Osteoblast (primary cell): ENCODE results near the gene PRCP. TPM values are rescaled to one million over a fixed set of nuclear protein-coding genes. Genes with fewer than 3 reads are reported as not detected.

ENCODE experiments used
- DNase-seq: peaks from one replicate; pipeline ENCODE4 v3.0.0; 2011; ENCODE audit warnings: low spot score, mixed read lengths; ENCODE audit not compliant: insufficient read length; ENCODE audit errors: missing footprints
- H2AFZ ChIP-seq: 2 replicates; pipeline ENCODE4 v1.6.0; 2011; ENCODE audit warnings: mild to moderate bottlenecking, low read length
- H3K27ac ChIP-seq: 2 replicates; pipeline ENCODE4 v1.5.1; 2011; ENCODE audit warnings: mild to moderate bottlenecking, low read depth, low read length, moderate library complexity
- H3K27me3 ChIP-seq: 2 replicates; pipeline ENCODE4 v1.6.0; 2012; ENCODE audit warnings: mild to moderate bottlenecking, control low read depth, inconsistent platforms, low read length, moderate library complexity; ENCODE audit not compliant: insufficient read depth
- H3K36me3 ChIP-seq: 2 replicates; pipeline ENCODE4 v1.5.1; 2011; ENCODE audit warnings: mild to moderate bottlenecking, low read length, control low read depth, moderate library complexity; ENCODE audit not compliant: insufficient read depth
- H3K4me1 ChIP-seq: 2 replicates; pipeline ENCODE4 v1.5.1; 2011; ENCODE audit warnings: mild to moderate bottlenecking, low read length, control low read depth, moderate library complexity; ENCODE audit not compliant: insufficient read depth
- H3K4me2 ChIP-seq: 2 replicates; pipeline ENCODE4 v1.6.0; 2011; ENCODE audit warnings: mild to moderate bottlenecking, low read length; ENCODE audit not compliant: insufficient read depth
- H3K4me3 ChIP-seq: fragments of 200-600 bp; sonication (generic); 3 replicates; pipeline ENCODE4 v1.5.1; 2012; ENCODE audit warnings: mild to moderate bottlenecking, low read length, inconsistent platforms; ENCODE audit not compliant: insufficient read depth
- H3K79me2 ChIP-seq: 2 replicates; pipeline ENCODE4 v1.6.0; 2012; ENCODE audit warnings: mild to moderate bottlenecking, low read length, control low read depth, inconsistent platforms; ENCODE audit not compliant: insufficient read depth
- H3K9me3 ChIP-seq: 2 replicates; pipeline ENCODE4 v1.5.1; 2011; ENCODE audit warnings: low read depth, low read length, control low read depth
- H4K20me1 ChIP-seq: 2 replicates; pipeline ENCODE4 v1.6.0; 2012; ENCODE audit warnings: mild to moderate bottlenecking, low read length, control low read depth; ENCODE audit not compliant: insufficient read depth
- total RNA-seq: library from RNA; depleted of rRNA; stranded (reverse); fragments of >200 nt; gene quantifications from 2 replicates; pipeline ENCODE4 v1.2.3, GENCODE V29; 2012
- TF ChIP-seq, protein P1 (sequence below): IDR thresholded peaks from 2 replicates; pipeline ENCODE4 v1.5.1; 2011; ENCODE audit warnings: mild to moderate bottlenecking, low read depth, low read length, moderate library complexity; ENCODE audit errors: extremely low read depth

The PRCP gene
- total RNA-seq, 1 donor, result 52.5 TPM

- TF ChIP-seq, protein P1, sequence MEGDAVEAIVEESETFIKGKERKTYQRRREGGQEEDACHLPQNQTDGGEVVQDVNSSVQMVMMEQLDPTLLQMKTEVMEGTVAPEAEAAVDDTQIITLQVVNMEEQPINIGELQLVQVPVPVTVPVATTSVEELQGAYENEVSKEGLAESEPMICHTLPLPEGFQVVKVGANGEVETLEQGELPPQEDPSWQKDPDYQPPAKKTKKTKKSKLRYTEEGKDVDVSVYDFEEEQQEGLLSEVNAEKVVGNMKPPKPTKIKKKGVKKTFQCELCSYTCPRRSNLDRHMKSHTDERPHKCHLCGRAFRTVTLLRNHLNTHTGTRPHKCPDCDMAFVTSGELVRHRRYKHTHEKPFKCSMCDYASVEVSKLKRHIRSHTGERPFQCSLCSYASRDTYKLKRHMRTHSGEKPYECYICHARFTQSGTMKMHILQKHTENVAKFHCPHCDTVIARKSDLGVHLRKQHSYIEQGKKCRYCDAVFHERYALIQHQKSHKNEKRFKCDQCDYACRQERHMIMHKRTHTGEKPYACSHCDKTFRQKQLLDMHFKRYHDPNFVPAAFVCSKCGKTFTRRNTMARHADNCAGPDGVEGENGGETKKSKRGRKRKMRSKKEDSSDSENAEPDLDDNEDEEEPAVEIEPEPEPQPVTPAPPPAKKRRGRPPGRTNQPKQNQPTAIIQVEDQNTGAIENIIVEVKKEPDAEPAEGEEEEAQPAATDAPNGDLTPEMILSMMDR, result no peak
- no peak overlapping the region for H3K4me3 ChIP-seq
- H3K4me2 ChIP-seq, result no peak overlapping the region
- H3K27ac ChIP-seq, result no peak overlapping the region
- H4K20me1 ChIP-seq, result no peaks in the 10 kb centered on the region
- no peak for DNase-seq
- H3K36me3 ChIP-seq, result no peaks in the 10 kb centered on the region
- H3K9me3 ChIP-seq, result no peaks in the 10 kb centered on the region
- no peaks in the 10 kb centered on the region for H3K79me2 ChIP-seq
- no peaks in the 10 kb centered on the region for H3K4me1 ChIP-seq
- H3K27me3 ChIP-seq, result no peaks in the 10 kb centered on the region
- no peak overlapping the region for H2AFZ ChIP-seq
Observed at GRCh38 chr11:82828472-82828871, 71.8 kb downstream of the PRCP start.

GRCh38 chr11:82826526-82826925 is 73.7 kb downstream of the PRCP start:
- Histone ChIP-seq H3K4me2 (no peak overlapping the region), H4K20me1 (no peaks in the 10 kb centered on the region), H2AFZ (no peak overlapping the region), H3K9me3 (no peaks in the 10 kb centered on the region), H3K36me3 (no peaks in the 10 kb centered on the region), H3K27me3 (no peaks in the 10 kb centered on the region), H3K4me3 (no peak overlapping the region), H3K27ac (no peak overlapping the region), H3K79me2 (no peaks in the 10 kb centered on the region), H3K4me1 (no peaks in the 10 kb centered on the region)
- TF ChIP-seq, protein P1, result no peak
- DNase-seq, result no peak

DNA sequence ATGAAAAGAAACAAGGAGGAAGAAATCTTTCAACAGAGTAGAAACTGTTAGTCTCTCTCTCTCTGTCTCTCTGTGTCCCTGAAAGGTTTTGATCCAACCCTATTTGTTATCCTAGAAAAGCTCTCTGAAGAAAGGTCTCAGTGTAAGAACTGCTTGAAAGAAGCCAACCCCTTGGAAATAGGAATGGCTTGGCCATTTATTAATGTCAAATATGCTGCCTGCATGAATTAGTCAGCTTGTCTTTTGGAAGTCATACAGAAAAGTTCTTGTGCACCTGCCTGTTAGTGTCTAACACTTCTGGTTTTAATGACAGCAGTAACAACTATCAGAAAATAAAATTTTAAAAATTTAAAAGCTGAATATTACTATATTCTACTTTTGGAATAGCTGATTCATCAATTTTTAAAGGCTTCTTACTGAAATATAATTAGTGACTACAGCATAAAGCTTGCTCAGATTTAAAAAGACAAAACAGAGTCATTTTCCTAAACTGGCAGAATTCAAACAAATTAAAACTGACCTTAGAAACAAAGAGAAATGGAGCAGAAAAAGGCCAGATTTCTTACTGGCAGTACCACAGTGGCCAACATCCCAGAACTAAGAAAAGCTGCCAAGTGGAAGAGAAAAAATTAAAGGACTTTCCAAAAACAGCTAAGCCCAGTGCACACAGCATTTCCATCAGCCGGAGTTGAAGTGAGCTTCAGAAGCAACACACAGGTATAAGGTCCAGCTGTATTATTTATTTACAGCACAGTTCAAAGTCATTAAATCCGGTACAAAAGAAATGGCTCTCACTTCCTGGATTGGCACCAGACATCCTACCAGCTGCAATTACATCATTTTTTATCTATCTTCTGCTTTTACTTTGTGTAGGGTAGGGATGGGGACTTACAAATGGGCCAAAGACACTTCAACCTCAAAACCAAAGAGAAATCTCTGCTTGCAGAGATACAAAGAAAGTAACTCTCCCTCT is 76.3 kb downstream of the PRCP start:
- Histone ChIP-seq H3K36me3 (no peaks in the 10 kb centered on the region), H3K27me3 (no peaks in the 10 kb centered on the region), H2AFZ (no peak overlapping the region), H3K9me3 (no peaks in the 10 kb centered on the region), H3K4me1 (no peaks in the 10 kb centered on the region), H3K27ac (no peak overlapping the region), H4K20me1 (no peaks in the 10 kb centered on the region), H3K4me3 (no peak overlapping the region), H3K79me2 (no peaks in the 10 kb centered on the region), H3K4me2 (no peak overlapping the region)
- no peak for DNase-seq
- TF ChIP-seq, protein P1, result no peak

DNA sequence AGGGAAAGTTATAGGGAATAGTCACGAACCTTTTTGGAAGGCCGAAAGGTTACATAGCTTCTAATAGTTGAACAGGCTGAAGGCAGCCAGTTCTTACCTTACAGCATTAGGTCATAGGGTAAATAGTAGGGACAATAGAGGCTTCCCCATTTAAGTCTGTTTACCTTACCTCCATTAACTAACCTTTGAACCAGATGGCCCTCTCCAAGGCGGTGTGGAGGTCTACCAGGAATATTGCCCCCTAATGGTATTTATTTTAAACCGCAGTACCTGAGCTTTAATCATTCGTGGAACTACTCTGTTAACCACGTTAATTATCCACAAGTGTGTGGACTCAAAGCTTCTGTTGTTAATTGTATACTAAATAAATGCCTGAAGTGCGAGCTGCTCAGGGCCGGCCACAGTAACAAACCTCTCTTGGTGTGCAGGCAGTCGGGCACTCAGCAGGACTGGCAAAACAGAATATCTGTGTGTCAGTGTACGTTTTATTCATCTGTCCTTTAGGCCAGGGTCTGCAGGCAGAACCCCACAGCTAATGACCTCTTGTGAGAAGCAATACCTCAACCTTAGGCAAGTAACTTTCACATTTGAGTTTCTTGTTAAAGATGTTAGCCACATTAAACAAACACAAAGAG is 81.7 kb downstream of the PRCP start:
- Histone ChIP-seq H3K4me3 (no peak overlapping the region), H3K27me3 (no peaks in the 10 kb centered on the region), H3K4me2 (no peak overlapping the region), H2AFZ (no peak overlapping the region), H3K4me1 (no peaks in the 10 kb centered on the region), H3K9me3 (no peaks in the 10 kb centered on the region), H4K20me1 (no peaks in the 10 kb centered on the region), H3K27ac (no peak overlapping the region), H3K79me2 (no peaks in the 10 kb centered on the region), H3K36me3 (no peaks in the 10 kb centered on the region)
- no peak for DNase-seq
- TF ChIP-seq, protein P1, result no peak
